SK-N-MC (cell line): ENCODE measurements around the gene SPRR1B.

Source experiments
- EZH2 ChIP-seq: fragments of 200-600 bp; sonication (generic); IDR thresholded peaks from one replicate; pipeline ENCODE4 v1.6.1; 2017; ENCODE audit warnings: antibody characterized with exemption
- FOXP2 ChIP-seq: optimal IDR thresholded peaks from 2 replicates; pipeline ENCODE3; 2011; ENCODE audit warnings: mild to moderate bottlenecking, moderate library complexity; ENCODE audit not compliant: insufficient read depth; ENCODE audit errors: extremely low read length, control extremely low read depth
- POLR2AphosphoS5 ChIP-seq: IDR thresholded peaks from 2 replicates; pipeline ENCODE4 v1.6.1; 2012; ENCODE audit warnings: mild to moderate bottlenecking, low read depth, low read length, borderline replicate concordance

GRCh38 chr1:153072806-153073726 lies 42.1 kb downstream of the SPRR1B start:
- no peak for TF ChIP-seq POLR2AphosphoS5
- no peak for TF ChIP-seq EZH2
- no peak for TF ChIP-seq FOXP2
